ENCODE measurements around the gene GREM1. TPM values are rescaled to one million over a fixed set of nuclear protein-coding genes. Genes with fewer than 3 reads are reported as not detected.

Gene GREM1
- total RNA-seq, 6 donors from 2014 or later = under 0.01 to 3.9 (median 0.97) TPM; not detected in 2

- no peak for TF ChIP-seq POLR2AphosphoS5 (IDR thresholded peaks at IDR 0.05)
- no peak for TF ChIP-seq CTCF (IDR thresholded peaks at IDR 0.05)
- no peak for TF ChIP-seq POLR2A (IDR thresholded peaks at IDR 0.05)
- TF ChIP-seq EP300 (IDR thresholded peaks at IDR 0.05) = no peak
- no peaks in the 10 kb centered on the region for H3K27me3 ChIP-seq
- ATAC-seq (ENCODE audit: low FRiP score in 2 of 2) (no peak), DNase-seq (no peak)
- H3K9me3 ChIP-seq = no peaks in the 10 kb centered on the region
- no peak overlapping the region for H3K4me3 ChIP-seq
- no peaks in the 10 kb centered on the region for H3K4me1 ChIP-seq
- no peak overlapping the region for H3K27ac ChIP-seq
- H3K36me3 ChIP-seq = peaks cover 0 to 3% (median 0%) of the 10 kb centered on the region in 4 donors
Measured at GRCh38 chr15:32784581-32784980, 66.8 kb downstream of the GREM1 start.

GRCh38 chr15:32786906-32787305 lies 69.1 kb downstream of the GREM1 start:
- whole genome bisulfite sequencing, 2 donors = 86 to 90% methylated on average over 7 of the region's 7 CpGs
- ATAC-seq (ENCODE audit: low FRiP score in 2 of 2) (no peak), DNase-seq (no peak)
- Histone ChIP-seq H3K27ac (no peak overlapping the region), H3K4me1 (no peaks in the 10 kb centered on the region), H3K27me3 (no peaks in the 10 kb centered on the region), H3K36me3 (no peaks in the 10 kb centered on the region), H3K9me3 (no peaks in the 10 kb centered on the region), H3K4me3 (no peak overlapping the region)
- TF ChIP-seq EP300 (IDR thresholded peaks at IDR 0.05) (no peak), POLR2A (IDR thresholded peaks at IDR 0.05) (no peak), CTCF (IDR thresholded peaks at IDR 0.05) (no peak), POLR2AphosphoS5 (IDR thresholded peaks at IDR 0.05) (no peak)

GRCh38 chr15:32787949-32788348 lies 70.1 kb downstream of the GREM1 start:
- TF ChIP-seq CTCF (IDR thresholded peaks at IDR 0.05) = no peak
- TF ChIP-seq EP300 (IDR thresholded peaks at IDR 0.05) = no peak
- TF ChIP-seq POLR2AphosphoS5 (IDR thresholded peaks at IDR 0.05) = no peak
- TF ChIP-seq POLR2A (IDR thresholded peaks at IDR 0.05) = no peak
- H3K36me3 ChIP-seq = no peaks in the 10 kb centered on the region
- no peaks in the 10 kb centered on the region for H3K4me1 ChIP-seq
- no peak overlapping the region for H3K4me3 ChIP-seq
- DNase-seq = no peak
- no peak overlapping the region for H3K27ac ChIP-seq
- H3K27me3 ChIP-seq = no peaks in the 10 kb centered on the region
- no peaks in the 10 kb centered on the region for H3K9me3 ChIP-seq
- 58 to 62% methylated on average over 5 of the region's 5 CpGs for WGBS, 2 donors
- ATAC-seq (ENCODE audit: low FRiP score in 2 of 2) = no peak

- Histone ChIP-seq H3K4me3 (no peak overlapping the region), H3K9me3 (no peaks in the 10 kb centered on the region), H3K27me3 (no peaks in the 10 kb centered on the region), H3K36me3 (no peaks in the 10 kb centered on the region), H3K27ac (no peak overlapping the region), H3K4me1 (no peaks in the 10 kb centered on the region)
- 93 to 97% methylated on average over 2 of the region's 2 CpGs for WGBS, 2 donors
- DNase-seq = no peak
- TF ChIP-seq POLR2A (IDR thresholded peaks at IDR 0.05) = no peak
- TF ChIP-seq POLR2AphosphoS5 (IDR thresholded peaks at IDR 0.05) = no peak
- TF ChIP-seq EP300 (IDR thresholded peaks at IDR 0.05) = no peak
- TF ChIP-seq CTCF (IDR thresholded peaks at IDR 0.05) = no peak
- ATAC-seq (ENCODE audit: low FRiP score in 2 of 2) = no peak
Measured at GRCh38 chr15:32790352-32790999, 72.7 kb downstream of the GREM1 start.

- WGBS, 2 donors = 14 to 50% methylated on average over 2 of the region's 2 CpGs
- H3K9me3 ChIP-seq = no peaks in the 10 kb centered on the region
- ATAC-seq (ENCODE audit: low FRiP score in 2 of 2) = no peak
- no peak overlapping the region for H3K27ac ChIP-seq
- no peak overlapping the region for H3K4me3 ChIP-seq
- H3K27me3 ChIP-seq = no peaks in the 10 kb centered on the region
- H3K4me1 ChIP-seq = no peaks in the 10 kb centered on the region
- no peak for TF ChIP-seq CTCF (IDR thresholded peaks at IDR 0.05)
- no peak for TF ChIP-seq POLR2AphosphoS5 (IDR thresholded peaks at IDR 0.05)
- no peak for TF ChIP-seq EP300 (IDR thresholded peaks at IDR 0.05)
- no peak for DNase-seq
- H3K36me3 ChIP-seq = peaks cover 0 to 3% (median 0%) of the 10 kb centered on the region in 4 donors
Measured at GRCh38 chr15:32792436-32792835, 74.6 kb downstream of the GREM1 start.

Measured in upper lobe of left lung (tissue), 6 donors.